K562 (cell line): ENCODE measurements around the gene CCR6. TPM values are rescaled to one million over a fixed set of nuclear protein-coding genes. Genes with fewer than 3 reads are reported as not detected.
A peak's percentile ranks its signal among the peaks of the same experiment; 100 is the strongest.

Experiments used
- HCFC1 ChIP-seq: IDR thresholded peaks from 2 replicates; pipeline ENCODE4 v1.6.1; 2012; ENCODE audit warnings: low read depth, low read length, improper control_type of control experiment
- HEY1 ChIP-seq: fragments of 250-450 bp; sonication (Bioruptor Pico); IDR thresholded peaks from 2 replicates; pipeline ENCODE4 v1.5.0; 2020; ENCODE audit warnings: mild to moderate bottlenecking, moderate library complexity, borderline replicate concordance
- HNRNPLL ChIP-seq: fragments of 200-400 bp; formaldehyde crosslinking; IDR thresholded peaks from 2 replicates; pipeline ENCODE4 v1.6.1; 2017; ENCODE audit warnings: low read length, low read depth, mild to moderate bottlenecking; ENCODE audit not compliant: poor library complexity, severe bottlenecking
- MAFF ChIP-seq: IDR thresholded peaks from 2 replicates; pipeline ENCODE4 v1.6.1; 2012; ENCODE audit warnings: low read length, improper control_type of control experiment
- MAFG ChIP-seq: fragments of 450-650 bp; conservative IDR thresholded peaks from 2 replicates; pipeline ENCODE4 v1.6.1; 2016; ENCODE audit warnings: missing genetic modification characterization, missing compliant biosample characterization
- NBN ChIP-seq: fragments of 450-650 bp; IDR thresholded peaks from 2 replicates; pipeline ENCODE4 v1.6.1; 2016; ENCODE audit warnings: low read depth, mild to moderate bottlenecking
- NCOA6 ChIP-seq: fragments of 450-650 bp; IDR thresholded peaks from 2 replicates; pipeline ENCODE4 v1.6.1; 2017; ENCODE audit warnings: mild to moderate bottlenecking
- RBFOX2 ChIP-seq: fragments of 200-400 bp; formaldehyde crosslinking; IDR thresholded peaks from 2 replicates; pipeline ENCODE4 v1.6.1; 2017; ENCODE audit warnings: low read depth, mild to moderate bottlenecking, low read length, moderate library complexity
- SMARCA5 ChIP-seq: fragments of 450-650 bp; IDR thresholded peaks from 2 replicates; pipeline ENCODE4 v1.6.1; 2016
- SP2 ChIP-seq: IDR thresholded peaks from 2 replicates; pipeline ENCODE4 v1.6.1; 2011; ENCODE audit warnings: mild to moderate bottlenecking, low read depth, low read length, moderate library complexity; ENCODE audit not compliant: poor library complexity, severe bottlenecking; ENCODE audit errors: extremely low read depth
- TEAD1 ChIP-seq, 2 experiments: fragments of 450-650 bp in 1 of 2; sonication (generic) in 1 of 2; formaldehyde crosslinking; IDR thresholded peaks; 2 replicates each; pipeline versions ENCODE4 v1.4.0 to v1.8.0; 2020 to 2022; ENCODE audit warnings: mild to moderate bottlenecking in 2 of 2, missing genetic modification reagents in 1 of 2
- TEAD2 ChIP-seq: fragments of 450-650 bp; IDR thresholded peaks from 2 replicates; pipeline ENCODE4 v1.6.1; 2016; ENCODE audit warnings: missing genetic modification characterization, control low read depth, missing compliant biosample characterization
- ZFP36 ChIP-seq: fragments of 150-350 bp; IDR thresholded peaks from 2 replicates; pipeline ENCODE4 v1.6.1; 2018; ENCODE audit warnings: low read length, low read depth; ENCODE audit not compliant: partially characterized antibody
- ZNF143 ChIP-seq: sonication (generic); formaldehyde crosslinking; IDR thresholded peaks from 2 replicates; pipeline ENCODE4 v1.9.0; 2022; ENCODE audit warnings: mild to moderate bottlenecking, missing genetic modification reagents
- ZNF280B ChIP-seq: fragments of 250-450 bp; sonication (Bioruptor Pico); IDR thresholded peaks from 2 replicates; pipeline ENCODE4 v1.5.1; 2021; ENCODE audit warnings: mild to moderate bottlenecking
- ZNF407 ChIP-seq: fragments of 450-650 bp; IDR thresholded peaks from 2 replicates; pipeline ENCODE4 v1.6.1; 2016; ENCODE audit warnings: low read depth
- ZNF444 ChIP-seq: fragments of 250-450 bp; sonication (Bioruptor Pico); IDR thresholded peaks from 2 replicates; pipeline ENCODE4 v1.4.0; 2020; ENCODE audit warnings: mild to moderate bottlenecking, moderate library complexity
- ZNF512 ChIP-seq: IDR thresholded peaks from 2 replicates; pipeline ENCODE4 v1.6.1; 2016; ENCODE audit warnings: missing genetic modification characterization, missing compliant biosample characterization
- polyA plus RNA-seq, 8 experiments: library from polyadenylated mRNA; depleted of rRNA in 4 of 8; stranded (reverse) in 5 of 8; unstranded in 3 of 8; fragments of >200 nt; fragmentation: Nextera tagmentation in 2 of 8; fragmentation: Illumina TruSeq in 1 of 8; extraction: Ambion mirVana in 2 of 8; extraction: Trizol in 1 of 8; gene quantifications; 2 replicates each; pipeline versions ENCODE4 v1.2.1 to v1.2.3, GENCODE V29; 2011 to 2014; ENCODE audit warnings: inconsistent platforms in 1 of 8, missing spikeins in 1 of 8
- total RNA-seq, 7 experiments: library from RNA; depleted of rRNA in 6 of 7; stranded (reverse); fragments of >200 nt in 6 of 7; fragmentation: Illumina TruSeq in 2 of 7; extraction: Trizol in 2 of 7; gene quantifications; 2 replicates each; pipeline versions ENCODE4 v1.2.1 to v1.2.3, GENCODE V29; 2011 to 2021; ENCODE audit warnings: low replicate concordance in 1 of 7

The CCR6 gene
- total and polyA plus RNA-seq, 9 of the 15 experiments (the other 6 are each of a cell fraction or from before 2014, with no cell fraction given), result not detected

- TF ChIP-seq ZNF444, result no peak
- TF ChIP-seq ZNF143 (CRISPR knock-in tag), result no peak
- no peak for TF ChIP-seq ZNF407
- TF ChIP-seq ZNF512 (tag), result no peak
- no peak for TF ChIP-seq NBN
- no peak for TF ChIP-seq ZNF280B
- TF ChIP-seq MAFF, result no peak
- TF ChIP-seq RBFOX2, result no peak
- no peak for TF ChIP-seq SP2
- TF ChIP-seq MAFG, result 0 out of 2 replicates have a peak, but pooled peaks have one; percentile 10
- TF ChIP-seq TEAD2 (tag), result no peak
- TF ChIP-seq HCFC1, result no peak
- no peak for TF ChIP-seq ZFP36
- TF ChIP-seq SMARCA5, result no peak
- no peak for TF ChIP-seq HNRNPLL
- TF ChIP-seq NCOA6, result no peak
- no peak for TF ChIP-seq HEY1 (CRISPR knock-in tag)
- TF ChIP-seq TEAD1 (CRISPR knock-in tag; IDR thresholded peaks at IDR 0.05), result peak; percentile 89 to 96
Observed at GRCh38 chr6:167100241-167100674, 22.6 kb upstream of the CCR6 start (continued).
